H1 (cell line): Measurements from ENCODE around the gene ANKRD60. TPM values are rescaled to one million over a fixed set of nuclear protein-coding genes. Genes with fewer than 3 reads are reported as not detected.

Source experiments
- CTCF ChIA-PET: fragments of 300-600 bp; sonication (Branson Sonifier 250); formaldehyde crosslinking; loops from one replicate; lab custom pipeline; 2021; ENCODE audit not compliant: partially characterized antibody; lab: Charles Lee
- POLR2A ChIA-PET: fragments of 300-600 bp; sonication (Branson Sonifier 250); formaldehyde crosslinking; loops from one replicate; lab custom pipeline; 2021; ENCODE audit warnings: inconsistent platforms; ENCODE audit not compliant: partially characterized antibody; lab: Charles Lee
- DNase-seq, 2 experiments: peaks; one replicate each; pipeline versions ENCODE4 v3.0.0 to v3.0.0-alpha.2; 2010 to 2022; ENCODE audit warnings: low spot score in 2 of 2, low read depth in 1 of 2, mixed read lengths in 1 of 2
- FAIRE-seq: peaks from 2 replicates; lab custom pipeline; 2011; peaks lifted over from hg19 to GRCh38; lab: Jason Lieb, UNC
- H2AFZ ChIP-seq: 2 replicates; pipeline ENCODE4 v1.8.1; 2012; ENCODE audit warnings: low read length, inconsistent platforms
- H2AK5ac ChIP-seq: 2 replicates; pipeline ENCODE4 v1.6.1; 2013; ENCODE audit warnings: low read depth, low read length
- H2BK120ac ChIP-seq: replicated peaks from 2 replicates; pipeline ENCODE3; 2013; ENCODE audit warnings: low read depth, low read length, inconsistent platforms
- H2BK12ac ChIP-seq: 2 replicates; pipeline ENCODE4 v1.6.1; 2013; ENCODE audit warnings: low read depth, low read length
- H2BK15ac ChIP-seq: 2 replicates; pipeline ENCODE4 v1.6.1; 2013; ENCODE audit warnings: low read length
- H2BK20ac ChIP-seq: 2 replicates; pipeline ENCODE4 v1.6.1; 2013; ENCODE audit warnings: low read length
- H2BK5ac ChIP-seq: 2 replicates; pipeline ENCODE4 v1.6.1; 2013; ENCODE audit warnings: low read depth, low read length
- H3K14ac ChIP-seq: 2 replicates; pipeline ENCODE4 v1.6.1; 2013; ENCODE audit warnings: inconsistent platforms; ENCODE audit not compliant: insufficient read length
- H3K18ac ChIP-seq: 2 replicates; pipeline ENCODE4 v1.6.1; 2013; ENCODE audit warnings: low read length; ENCODE audit errors: extremely low read depth
- H3K23ac ChIP-seq: 2 replicates; pipeline ENCODE4 v1.6.1; 2013; ENCODE audit warnings: inconsistent platforms; ENCODE audit not compliant: insufficient read length
- H3K23me2 ChIP-seq: 2 replicates; pipeline ENCODE4 v1.6.1; 2013; ENCODE audit warnings: low read depth, low read length
- H3K27ac ChIP-seq: 2 replicates; pipeline ENCODE4 v1.6.1; 2011; ENCODE audit warnings: low read depth, low read length, inconsistent platforms
- H3K27me3 ChIP-seq, 4 experiments: replicated peaks in 1 of 4; 1 replicate in 1 of 4; 2 replicates in 3 of 4; pipeline versions ENCODE4 v1.6.1 to v1.8.1; 2011 to 2013; ENCODE audit warnings: low read length in 3 of 4, mild to moderate bottlenecking in 3 of 4, inconsistent platforms in 2 of 4, mixed read lengths in 2 of 4, moderate library complexity in 1 of 4; ENCODE audit not compliant: control insufficient read depth in 3 of 4, insufficient read depth in 3 of 4; ENCODE audit errors: extremely low read depth in 1 of 4
- H3K36me3 ChIP-seq, 4 experiments: 2 replicates each; pipeline versions ENCODE4 v1.6.1 to v1.8.1; 2011 to 2013; ENCODE audit warnings: mild to moderate bottlenecking in 4 of 4, low read length in 3 of 4, moderate library complexity in 2 of 4, control low read depth in 1 of 4, inconsistent platforms in 1 of 4; ENCODE audit not compliant: insufficient read depth in 4 of 4, control insufficient read depth in 2 of 4
- H3K4ac ChIP-seq: replicated peaks from 2 replicates; pipeline ENCODE3; 2013; ENCODE audit warnings: low read length, low read depth, mixed read lengths, inconsistent platforms; ENCODE audit not compliant: insufficient read length
- H3K4me1 ChIP-seq, 4 experiments: replicated peaks in 1 of 4; 1 replicate in 1 of 4; 2 replicates in 3 of 4; pipeline versions ENCODE4 v1.6.1 to v1.8.1; 2011 to 2013; ENCODE audit warnings: low read length in 3 of 4, inconsistent platforms in 2 of 4, mixed read lengths in 1 of 4; ENCODE audit not compliant: insufficient read depth in 4 of 4, control insufficient read depth in 3 of 4
- H3K4me2 ChIP-seq, 2 experiments: 2 replicates each; pipeline versions ENCODE4 v1.6.1 to v1.8.1; 2011 to 2013; ENCODE audit warnings: low read depth in 2 of 2, low read length in 2 of 2, control low read depth in 1 of 2, inconsistent platforms in 1 of 2, mild to moderate bottlenecking in 1 of 2; ENCODE audit not compliant: insufficient read depth in 1 of 2
- H3K4me3 ChIP-seq, 4 experiments: fragments of 200-600, 300-600 bp in 1 of 4; sonication (generic), shearing (Covaris generic), sonication (Bioruptor Twin) in 1 of 4; 2 replicates each; pipeline versions ENCODE4 v1.5.1 to v1.8.1; 2011 to 2016; ENCODE audit warnings: low read length in 4 of 4, low read depth in 3 of 4, control low read depth in 2 of 4, inconsistent platforms in 2 of 4, mild to moderate bottlenecking in 2 of 4, mixed read lengths in 1 of 4, moderate library complexity in 1 of 4; ENCODE audit not compliant: insufficient read depth in 2 of 4; ENCODE audit errors: extremely low read depth in 1 of 4
- H3K56ac ChIP-seq: replicated peaks from 2 replicates; pipeline ENCODE3; 2013; ENCODE audit warnings: low read depth, mild to moderate bottlenecking, mixed read lengths, low read length, inconsistent platforms; ENCODE audit not compliant: insufficient read length
- H3K79me1 ChIP-seq: 2 replicates; pipeline ENCODE4 v1.6.1; 2013; ENCODE audit warnings: low read depth, low read length, control low read depth
- H3K79me2 ChIP-seq, 2 experiments: 2 replicates each; pipeline versions ENCODE4 v1.6.1 to v1.8.1; 2012 to 2013; ENCODE audit warnings: low read length in 2 of 2, mild to moderate bottlenecking in 2 of 2, inconsistent platforms in 1 of 2; ENCODE audit not compliant: insufficient read depth in 2 of 2, control insufficient read depth in 1 of 2
- H3K9ac ChIP-seq, 4 experiments: replicated peaks in 1 of 4; 1 replicate in 1 of 4; 2 replicates in 3 of 4; pipeline versions ENCODE4 v1.6.1 to v1.8.1; 2011 to 2013; ENCODE audit warnings: low read depth in 3 of 4, low read length in 3 of 4, control low read depth in 2 of 4, mild to moderate bottlenecking in 2 of 4, moderate library complexity in 2 of 4, inconsistent platforms in 1 of 4; ENCODE audit errors: extremely low read depth in 1 of 4
- H3K9me3 ChIP-seq, 2 experiments: 2 replicates each; pipeline versions ENCODE4 v1.6.1 to v1.8.1; 2012 to 2013; ENCODE audit warnings: mild to moderate bottlenecking in 2 of 2, moderate library complexity in 2 of 2, control low read depth in 1 of 2, inconsistent platforms in 1 of 2, low read depth in 1 of 2, low read length in 1 of 2, mixed read lengths in 1 of 2; ENCODE audit not compliant: insufficient read depth in 2 of 2
- H4K20me1 ChIP-seq, 2 experiments: replicated peaks in 1 of 2; 2 replicates each; pipeline versions ENCODE3 to v1.8.1; 2011 to 2013; ENCODE audit warnings: inconsistent platforms in 2 of 2, low read length in 2 of 2, mild to moderate bottlenecking in 1 of 2; ENCODE audit not compliant: insufficient read depth in 2 of 2, control insufficient read depth in 1 of 2
- H4K5ac ChIP-seq: 2 replicates; pipeline ENCODE4 v1.6.1; 2013; ENCODE audit warnings: low read length, low read depth, mixed read lengths, inconsistent platforms; ENCODE audit not compliant: insufficient read length
- H4K8ac ChIP-seq: 2 replicates; pipeline ENCODE4 v1.8.0; 2013; ENCODE audit warnings: mild to moderate bottlenecking, moderate library complexity, low read length, inconsistent platforms; ENCODE audit not compliant: insufficient read depth; ENCODE audit errors: extremely low read depth
- H4K91ac ChIP-seq: replicated peaks from 2 replicates; pipeline ENCODE3; 2013; ENCODE audit warnings: low read length, mixed read lengths, inconsistent platforms; ENCODE audit not compliant: insufficient read length
- ATF3 ChIP-seq: IDR thresholded peaks from 2 replicates; pipeline ENCODE4 v1.6.1; 2011; ENCODE audit warnings: low read depth, mild to moderate bottlenecking, low read length; ENCODE audit not compliant: insufficient read depth
- CEBPB ChIP-seq: IDR thresholded peaks from 2 replicates; pipeline ENCODE4 v1.6.1; 2012; ENCODE audit warnings: low read depth, low read length
- CTBP2 ChIP-seq: IDR thresholded peaks from 2 replicates; pipeline ENCODE4 v1.7.0; 2011; ENCODE audit warnings: borderline replicate concordance, mild to moderate bottlenecking, moderate library complexity, mixed read lengths, low read length; ENCODE audit not compliant: insufficient read depth, insufficient read length
- E2F6 ChIP-seq: IDR thresholded peaks from 2 replicates; pipeline ENCODE4 v1.6.1; 2012; ENCODE audit warnings: inconsistent platforms
- EZH2 ChIP-seq: fragments of 200-600 bp; sonication (generic); IDR thresholded peaks from 2 replicates; pipeline ENCODE4 v1.7.1; 2012; ENCODE audit warnings: low read depth, mild to moderate bottlenecking, moderate library complexity, low read length, inconsistent platforms; ENCODE audit not compliant: severe bottlenecking
- KDM1A ChIP-seq: fragments of 200-600, 300-600 bp; sonication (generic); IDR thresholded peaks from 2 replicates; pipeline ENCODE4 v1.7.1; 2016; ENCODE audit warnings: mild to moderate bottlenecking, low read length, borderline replicate concordance
- RXRA ChIP-seq: IDR thresholded peaks from 2 replicates; pipeline ENCODE4 v1.6.1; 2011; ENCODE audit warnings: low read depth, mild to moderate bottlenecking, low read length, moderate library complexity; ENCODE audit not compliant: insufficient read depth
- SAP30 ChIP-seq: fragments of 300-600 bp; sonication (generic); IDR thresholded peaks from 2 replicates; pipeline ENCODE4 v1.7.1; 2012; ENCODE audit warnings: low read length, moderate library complexity, mild to moderate bottlenecking, inconsistent platforms; ENCODE audit not compliant: insufficient read depth, insufficient replicate concordance
- SIN3A ChIP-seq, 2 experiments: IDR thresholded peaks in 1 of 2; conservative IDR thresholded peaks in 1 of 2; 2 replicates each; pipeline ENCODE4 v1.6.1; 2011 to 2012; ENCODE audit warnings: low read length in 2 of 2, improper control_type of control experiment in 1 of 2, low read depth in 1 of 2, mild to moderate bottlenecking in 1 of 2
- SP2 ChIP-seq: IDR thresholded peaks from 2 replicates; pipeline ENCODE4 v1.6.1; 2012; ENCODE audit warnings: mild to moderate bottlenecking, low read length, inconsistent platforms
- polyA plus RNA-seq, 7 experiments: library from polyadenylated mRNA; depleted of rRNA in 3 of 7; stranded (reverse) in 5 of 7; unstranded in 2 of 7; fragments of >200 nt in 5 of 7; fragments of 200-250 nt in 2 of 7; gene quantifications; 1 replicate in 5 of 7; 2 replicates in 1 of 7; 4 replicates in 1 of 7; pipeline versions ENCODE4 v1.2.1 to v1.2.3, GENCODE V29; 2011 to 2013; ENCODE audit warnings: missing spikeins in 2 of 7, mixed read lengths in 2 of 7
- total RNA-seq: library from RNA; stranded (reverse); fragmentation: NEBNext Ultra II Directional; extraction: Animal tissue kit (Norgen Biotek cat#: 25700); gene quantifications from 2 replicates; pipeline ENCODE4 v1.2.1, GENCODE V29; 2021
- TF ChIP-seq, protein P1 (sequence below): IDR thresholded peaks from 2 replicates; pipeline ENCODE4 v1.6.1; 2012; ENCODE audit warnings: low read length, inconsistent platforms

The ANKRD60 gene
- total and polyA plus RNA-seq, 2 of the 8 experiments (the other 6 are each of a cell fraction or from before 2014, with no cell fraction given) = not detected

- Histone ChIP-seq H3K4me3 (no peak overlapping the region), H3K79me2 (no peaks in the 10 kb centered on the region), H3K23ac (no peak overlapping the region), H3K79me1 (no peaks in the 10 kb centered on the region), H3K56ac (no peak overlapping the region), H2AFZ (no peak overlapping the region), H3K4me1 (no peaks in the 10 kb centered on the region), H2BK5ac (no peak overlapping the region), H2BK12ac (no peak overlapping the region), H4K20me1 (no peaks in the 10 kb centered on the region), H3K4ac (no peak overlapping the region), H4K8ac (no peak overlapping the region), H3K4me2 (no peak overlapping the region), H3K18ac (no peak overlapping the region), H3K23me2 (no peaks in the 10 kb centered on the region), H3K9ac (no peak overlapping the region), H3K36me3 (no peaks in the 10 kb centered on the region), H3K27ac (no peak overlapping the region), H2BK120ac (no peak overlapping the region), H3K9me3 (no peaks in the 10 kb centered on the region), H2AK5ac (no peak overlapping the region), H3K27me3 (no peaks in the 10 kb centered on the region), H4K5ac (no peak overlapping the region), H2BK15ac (no peak overlapping the region), H3K14ac (no peak overlapping the region), H2BK20ac (no peak overlapping the region), H4K91ac (no peak overlapping the region)
- FAIRE-seq = no peak
- no peak for DNase-seq
- ChIA-PET CTCF (interaction anchor here (0.8 to 4.0 kb wide), 3 partner anchors 10 to 609 kb away, joined by 3 to 16 read pairs (median 3); no protein-coding TSS in a partner anchor), POLR2A (no interaction called here)
- TF ChIP-seq SAP30 (no peak), RXRA (no peak), CEBPB (no peak), ATF3 (no peak), CTBP2 (no peak), SIN3A (conservative IDR thresholded peaks at IDR 0.05 in 1 of 2, IDR thresholded peaks at IDR 0.05 in 1 of 2; ENCODE audit: low read depth in 1 of 2, low read length in 2 of 2) (no peak), SP2 (no peak), EZH2 (no peak), E2F6 (no peak), KDM1A (no peak)
- TF ChIP-seq, protein P1, sequence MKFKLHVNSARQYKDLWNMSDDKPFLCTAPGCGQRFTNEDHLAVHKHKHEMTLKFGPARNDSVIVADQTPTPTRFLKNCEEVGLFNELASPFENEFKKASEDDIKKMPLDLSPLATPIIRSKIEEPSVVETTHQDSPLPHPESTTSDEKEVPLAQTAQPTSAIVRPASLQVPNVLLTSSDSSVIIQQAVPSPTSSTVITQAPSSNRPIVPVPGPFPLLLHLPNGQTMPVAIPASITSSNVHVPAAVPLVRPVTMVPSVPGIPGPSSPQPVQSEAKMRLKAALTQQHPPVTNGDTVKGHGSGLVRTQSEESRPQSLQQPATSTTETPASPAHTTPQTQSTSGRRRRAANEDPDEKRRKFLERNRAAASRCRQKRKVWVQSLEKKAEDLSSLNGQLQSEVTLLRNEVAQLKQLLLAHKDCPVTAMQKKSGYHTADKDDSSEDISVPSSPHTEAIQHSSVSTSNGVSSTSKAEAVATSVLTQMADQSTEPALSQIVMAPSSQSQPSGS = no peak
Observed at GRCh38 chr20:58202044-58202443, 26.4 kb downstream of the ANKRD60 start.
